ENCODE results near the gene KCNT2. TPM values are rescaled to one million over a fixed set of nuclear protein-coding genes. Genes with fewer than 3 reads are reported as not detected.
"Not testable (repeated sequence)": the region's sequence is repeated elsewhere in the genome, so short reads cannot be mapped to it uniquely, and the experiment has no call there.

KCNT2 gene
- total RNA-seq, 1 donor from 2014 or later, result under 0.01 TPM

GRCh38 chr1:196323869-196324268 is 284.4 kb downstream of the KCNT2 start:
- no peak for DNase-seq (ENCODE audit: low read depth in 2 of 2)

GRCh38 chr1:196319301-196319700 is 288.9 kb downstream of the KCNT2 start:
- DNase-seq (ENCODE audit: low read depth in 2 of 2), result no peak

GRCh38 chr1:196317535-196318522 is 290.4 kb downstream of the KCNT2 start:
- peak; percentile 27 to 48 for DNase-seq (ENCODE audit: low read depth in 2 of 2)

- no peak for DNase-seq (ENCODE audit: low read depth in 2 of 2)
Measured at GRCh38 chr1:196312739-196313138, 295.5 kb downstream of the KCNT2 start.

GRCh38 chr1:196309386-196309785 is 298.9 kb downstream of the KCNT2 start:
- DNase-seq (ENCODE audit: low read depth in 2 of 2), result peak; percentile 18 to 46

- DNase-seq (ENCODE audit: low read depth in 2 of 2), result no peak
Measured at GRCh38 chr1:196308176-196308575, 300.1 kb downstream of the KCNT2 start.

- DNase-seq (ENCODE audit: low read depth in 2 of 2), result no peak
Measured at GRCh38 chr1:196306421-196306820, 301.8 kb downstream of the KCNT2 start.

- no peak for DNase-seq (ENCODE audit: low read depth in 2 of 2)
Measured at GRCh38 chr1:196305216-196305615, 303.0 kb downstream of the KCNT2 start.

- DNase-seq (ENCODE audit: low read depth in 2 of 2), result no peak
Measured at GRCh38 chr1:196302981-196303380, 305.3 kb downstream of the KCNT2 start.

- DNase-seq (ENCODE audit: low read depth in 2 of 2), result no peak
Measured at GRCh38 chr1:196302420-196302819, 305.8 kb downstream of the KCNT2 start.

- DNase-seq (ENCODE audit: low read depth in 2 of 2), result no peak
Measured at GRCh38 chr1:196295766-196296165, 312.5 kb downstream of the KCNT2 start.

GRCh38 chr1:196278816-196279215 is 329.4 kb downstream of the KCNT2 start:
- no peak for DNase-seq (ENCODE audit: low read depth in 2 of 2)

GRCh38 chr1:196277860-196278259 is 330.4 kb downstream of the KCNT2 start:
- no peak for DNase-seq (ENCODE audit: low read depth in 2 of 2)

GRCh38 chr1:196271212-196271947 is 336.9 kb downstream of the KCNT2 start:
- no peak for DNase-seq (ENCODE audit: low read depth in 2 of 2)

- not testable (repeated sequence) for DNase-seq (ENCODE audit: low read depth in 2 of 2)
Measured at GRCh38 chr1:196263086-196263485, 345.2 kb downstream of the KCNT2 start.

GRCh38 chr1:196260270-196260669 is 348.0 kb downstream of the KCNT2 start:
- DNase-seq (ENCODE audit: low read depth in 2 of 2), result no peak

GRCh38 chr1:196259316-196259715 is 348.9 kb downstream of the KCNT2 start:
- DNase-seq (ENCODE audit: low read depth in 2 of 2), result no peak

- no peak for DNase-seq (ENCODE audit: low read depth in 2 of 2)
Measured at GRCh38 chr1:196255762-196256161, 352.5 kb downstream of the KCNT2 start.

- DNase-seq (ENCODE audit: low read depth in 2 of 2), result no peak
Measured at GRCh38 chr1:196229546-196229945, 378.7 kb downstream of the KCNT2 start.

- DNase-seq (ENCODE audit: low read depth in 2 of 2), result no peak
Measured at GRCh38 chr1:196214866-196215265, 393.4 kb downstream of the KCNT2 start.

GRCh38 chr1:196209983-196210382 is 398.3 kb downstream of the KCNT2 start:
- no peak for DNase-seq (ENCODE audit: low read depth in 2 of 2)

- no peak for DNase-seq (ENCODE audit: low read depth in 2 of 2)
Measured at GRCh38 chr1:196209265-196209664, 399.0 kb downstream of the KCNT2 start.

All from dermis microvascular lymphatic vessel endothelial cell (primary cell).